K562 (cell line): Measurements from ENCODE around the gene ASIC1. TPM values are rescaled to one million over a fixed set of nuclear protein-coding genes. Genes with fewer than 3 reads are reported as not detected.
A peak's percentile ranks its signal among the peaks of the same experiment; 100 is the strongest.

ENCODE experiments used
- CREBBP ChIP-seq: IDR thresholded peaks from one replicate; pipeline ENCODE4 v1.6.1; 2012; ENCODE audit warnings: low read depth, mild to moderate bottlenecking, control low read depth, inconsistent platforms, low read length
- CREM ChIP-seq: IDR thresholded peaks from 2 replicates; pipeline ENCODE4 v1.6.1; 2014; ENCODE audit warnings: antibody characterized with exemption, low read depth
- DDX20 ChIP-seq: fragments of 450-650 bp; IDR thresholded peaks from 2 replicates; pipeline ENCODE4 v1.6.1; 2016; ENCODE audit warnings: missing genetic modification characterization, low read depth, mild to moderate bottlenecking, missing compliant biosample characterization, moderate library complexity
- ELF2 ChIP-seq: fragments of 250-450 bp; sonication (Bioruptor Pico); IDR thresholded peaks from 2 replicates; pipeline ENCODE4 v1.5.0; 2021; ENCODE audit warnings: mild to moderate bottlenecking
- ETV1 ChIP-seq: fragments of 450-650 bp; conservative IDR thresholded peaks from 2 replicates; pipeline ENCODE4 v1.6.1; 2016; ENCODE audit warnings: missing genetic modification characterization, control low read depth, low read depth, missing compliant biosample characterization
- FOS ChIP-seq: IDR thresholded peaks from 3 replicates; pipeline ENCODE4 v1.6.1; 2011; ENCODE audit not compliant: insufficient read length; ENCODE audit errors: extremely low read depth
- HDAC1 ChIP-seq, 2 experiments: fragments of 450-650 bp; IDR thresholded peaks; 2 replicates each; pipeline ENCODE4 v1.6.1; 2016 to 2017; ENCODE audit warnings: inconsistent platforms in 1 of 2, mild to moderate bottlenecking in 1 of 2, moderate library complexity in 1 of 2
- NONO ChIP-seq, 2 experiments: fragments of 200-400 bp in 1 of 2; fragments of 450-650 bp in 1 of 2; formaldehyde crosslinking in 1 of 2; IDR thresholded peaks; 2 replicates each; pipeline ENCODE4 v1.6.1; 2017; ENCODE audit warnings: low read depth in 2 of 2, mild to moderate bottlenecking in 2 of 2, moderate library complexity in 2 of 2, low read length in 1 of 2
- SMAD4 ChIP-seq: fragments of 250-450 bp; sonication (Bioruptor Pico); conservative IDR thresholded peaks from 2 replicates; pipeline ENCODE4 v1.8.0; 2021; ENCODE audit warnings: inconsistent platforms, mild to moderate bottlenecking, moderate library complexity
- ZNF224 ChIP-seq: sonication (generic); formaldehyde crosslinking; IDR thresholded peaks from 2 replicates; pipeline ENCODE4 v1.8.0; 2022; ENCODE audit warnings: mild to moderate bottlenecking, missing genetic modification reagents
- polyA plus RNA-seq, 8 experiments: library from polyadenylated mRNA; depleted of rRNA in 4 of 8; stranded (reverse) in 5 of 8; unstranded in 3 of 8; fragments of >200 nt; fragmentation: Nextera tagmentation in 2 of 8; fragmentation: Illumina TruSeq in 1 of 8; extraction: Ambion mirVana in 2 of 8; extraction: Trizol in 1 of 8; gene quantifications; 2 replicates each; pipeline versions ENCODE4 v1.2.1 to v1.2.3, GENCODE V29; 2011 to 2014; ENCODE audit warnings: inconsistent platforms in 1 of 8, missing spikeins in 1 of 8
- total RNA-seq, 7 experiments: library from RNA; depleted of rRNA in 6 of 7; stranded (reverse); fragments of >200 nt in 6 of 7; fragmentation: Illumina TruSeq in 2 of 7; extraction: Trizol in 2 of 7; gene quantifications; 2 replicates each; pipeline versions ENCODE4 v1.2.1 to v1.2.3, GENCODE V29; 2011 to 2021; ENCODE audit warnings: low replicate concordance in 1 of 7
- TF ChIP-seq, protein P1 (sequence below): fragments of 250-450 bp; sonication (Bioruptor Pico); IDR thresholded peaks from 2 replicates; pipeline ENCODE4 v1.4.0; 2020
- TF ChIP-seq, protein P2 (sequence below), 2 experiments: IDR thresholded peaks in 1 of 2; conservative IDR thresholded peaks in 1 of 2; 2 replicates each; pipeline ENCODE4 v1.6.1; 2016; ENCODE audit warnings: low read depth in 2 of 2, mild to moderate bottlenecking in 1 of 2, missing compliant biosample characterization in 1 of 2, missing genetic modification characterization in 1 of 2, moderate library complexity in 1 of 2
- TF ChIP-seq, protein P3 (sequence below): fragments of 200-800 bp; sonication (Bioruptor generic); IDR thresholded peaks from 2 replicates; pipeline ENCODE4 v1.6.1; 2016; ENCODE audit warnings: missing genetic modification characterization, missing compliant biosample characterization

ASIC1 gene
- total and polyA plus RNA-seq, 9 of the 15 experiments (the other 6 are each of a cell fraction or from before 2014, with no cell fraction given): 0.01 to 1.7 (median 0.45) TPM

DNA sequence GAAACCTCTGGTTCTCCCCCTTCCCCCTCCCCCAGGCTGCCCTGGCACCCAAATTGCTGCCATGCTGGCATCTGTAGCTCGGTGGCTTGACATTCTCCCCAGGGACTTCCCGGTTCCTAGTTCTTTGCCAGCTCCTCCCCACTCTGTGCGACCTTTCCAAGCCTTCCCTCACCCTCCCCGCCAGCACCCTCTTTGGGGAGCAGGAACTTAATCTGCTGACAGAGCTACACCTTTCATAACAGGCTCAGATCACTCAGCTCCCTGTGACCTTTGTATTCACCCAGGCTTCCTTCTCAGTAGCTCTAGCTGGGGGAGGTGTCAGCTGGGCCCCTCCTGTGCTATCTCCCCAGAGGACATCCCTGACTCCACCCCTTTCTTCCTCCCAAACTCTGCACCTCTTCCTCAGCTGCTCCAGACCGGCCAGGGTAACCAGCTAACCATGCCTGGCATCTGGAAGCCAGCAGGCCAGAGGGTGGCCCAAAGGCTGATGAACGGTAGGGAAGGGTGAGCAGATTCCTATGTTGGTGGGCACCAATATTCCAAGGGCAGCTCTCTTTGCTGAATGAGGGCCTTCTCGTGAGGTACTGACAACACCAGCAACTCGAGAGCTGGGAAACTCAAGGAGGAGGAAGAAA lies 52.8 kb downstream of the ASIC1 start (continued):
- TF ChIP-seq, protein P1, sequence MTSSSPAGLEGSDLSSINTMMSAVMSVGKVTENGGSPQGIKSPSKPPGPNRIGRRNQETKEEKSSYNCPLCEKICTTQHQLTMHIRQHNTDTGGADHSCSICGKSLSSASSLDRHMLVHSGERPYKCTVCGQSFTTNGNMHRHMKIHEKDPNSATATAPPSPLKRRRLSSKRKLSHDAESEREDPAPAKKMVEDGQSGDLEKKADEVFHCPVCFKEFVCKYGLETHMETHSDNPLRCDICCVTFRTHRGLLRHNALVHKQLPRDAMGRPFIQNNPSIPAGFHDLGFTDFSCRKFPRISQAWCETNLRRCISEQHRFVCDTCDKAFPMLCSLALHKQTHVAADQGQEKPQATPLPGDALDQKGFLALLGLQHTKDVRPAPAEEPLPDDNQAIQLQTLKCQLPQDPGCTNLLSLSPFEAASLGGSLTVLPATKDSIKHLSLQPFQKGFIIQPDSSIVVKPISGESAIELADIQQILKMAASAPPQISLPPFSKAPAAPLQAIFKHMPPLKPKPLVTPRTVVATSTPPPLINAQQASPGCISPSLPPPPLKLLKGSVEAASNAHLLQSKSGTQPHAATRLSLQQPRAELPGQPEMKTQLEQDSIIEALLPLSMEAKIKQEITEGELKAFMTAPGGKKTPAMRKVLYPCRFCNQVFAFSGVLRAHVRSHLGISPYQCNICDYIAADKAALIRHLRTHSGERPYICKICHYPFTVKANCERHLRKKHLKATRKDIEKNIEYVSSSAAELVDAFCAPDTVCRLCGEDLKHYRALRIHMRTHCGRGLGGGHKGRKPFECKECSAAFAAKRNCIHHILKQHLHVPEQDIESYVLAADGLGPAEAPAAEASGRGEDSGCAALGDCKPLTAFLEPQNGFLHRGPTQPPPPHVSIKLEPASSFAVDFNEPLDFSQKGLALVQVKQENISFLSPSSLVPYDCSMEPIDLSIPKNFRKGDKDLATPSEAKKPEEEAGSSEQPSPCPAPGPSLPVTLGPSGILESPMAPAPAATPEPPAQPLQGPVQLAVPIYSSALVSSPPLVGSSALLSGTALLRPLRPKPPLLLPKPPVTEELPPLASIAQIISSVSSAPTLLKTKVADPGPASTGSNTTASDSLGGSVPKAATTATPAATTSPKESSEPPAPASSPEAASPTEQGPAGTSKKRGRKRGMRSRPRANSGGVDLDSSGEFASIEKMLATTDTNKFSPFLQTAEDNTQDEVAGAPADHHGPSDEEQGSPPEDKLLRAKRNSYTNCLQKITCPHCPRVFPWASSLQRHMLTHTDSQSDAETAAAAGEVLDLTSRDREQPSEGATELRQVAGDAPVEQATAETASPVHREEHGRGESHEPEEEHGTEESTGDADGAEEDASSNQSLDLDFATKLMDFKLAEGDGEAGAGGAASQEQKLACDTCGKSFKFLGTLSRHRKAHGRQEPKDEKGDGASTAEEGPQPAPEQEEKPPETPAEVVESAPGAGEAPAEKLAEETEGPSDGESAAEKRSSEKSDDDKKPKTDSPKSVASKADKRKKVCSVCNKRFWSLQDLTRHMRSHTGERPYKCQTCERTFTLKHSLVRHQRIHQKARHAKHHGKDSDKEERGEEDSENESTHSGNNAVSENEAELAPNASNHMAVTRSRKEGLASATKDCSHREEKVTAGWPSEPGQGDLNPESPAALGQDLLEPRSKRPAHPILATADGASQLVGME: no peak
- 0 out of 4 replicates have a peak, but pooled peaks of 1 of the 2 experiments have one; percentile 36 for TF ChIP-seq HDAC1 (IDR thresholded peaks at IDR 0.05)
- TF ChIP-seq ELF2 (CRISPR knock-in tag): no peak
- TF ChIP-seq DDX20 (tag): no peak
- TF ChIP-seq CREBBP: no peak
- TF ChIP-seq NONO (IDR thresholded peaks at IDR 0.05; ENCODE audit: low read depth in 2 of 2, low read length in 1 of 2): no peak
- no peak for TF ChIP-seq FOS
- TF ChIP-seq, protein P2, sequence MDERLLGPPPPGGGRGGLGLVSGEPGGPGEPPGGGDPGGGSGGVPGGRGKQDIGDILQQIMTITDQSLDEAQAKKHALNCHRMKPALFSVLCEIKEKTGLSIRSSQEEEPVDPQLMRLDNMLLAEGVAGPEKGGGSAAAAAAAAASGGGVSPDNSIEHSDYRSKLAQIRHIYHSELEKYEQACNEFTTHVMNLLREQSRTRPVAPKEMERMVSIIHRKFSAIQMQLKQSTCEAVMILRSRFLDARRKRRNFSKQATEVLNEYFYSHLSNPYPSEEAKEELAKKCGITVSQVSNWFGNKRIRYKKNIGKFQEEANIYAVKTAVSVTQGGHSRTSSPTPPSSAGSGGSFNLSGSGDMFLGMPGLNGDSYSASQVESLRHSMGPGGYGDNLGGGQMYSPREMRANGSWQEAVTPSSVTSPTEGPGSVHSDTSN (CRISPR knock-in tag; IDR thresholded peaks at IDR 0.05; ENCODE audit: low read depth): no peak
- TF ChIP-seq, protein P2 (tag; conservative IDR thresholded peaks at IDR 0.05; ENCODE audit: low read depth): 0 out of 2 replicates have a peak, but pooled peaks have one; percentile 18
- TF ChIP-seq CREM: peak; percentile 7; the same call in 1 of the 2 replicates
- 0 out of 2 replicates have a peak, but pooled peaks have one; percentile 40 for TF ChIP-seq SMAD4 (CRISPR knock-in tag)
- 0 out of 2 replicates have a peak, but pooled peaks have one; percentile 24 for TF ChIP-seq ETV1 (tag)
- TF ChIP-seq ZNF224 (CRISPR knock-in tag): no peak
- TF ChIP-seq, protein P3, sequence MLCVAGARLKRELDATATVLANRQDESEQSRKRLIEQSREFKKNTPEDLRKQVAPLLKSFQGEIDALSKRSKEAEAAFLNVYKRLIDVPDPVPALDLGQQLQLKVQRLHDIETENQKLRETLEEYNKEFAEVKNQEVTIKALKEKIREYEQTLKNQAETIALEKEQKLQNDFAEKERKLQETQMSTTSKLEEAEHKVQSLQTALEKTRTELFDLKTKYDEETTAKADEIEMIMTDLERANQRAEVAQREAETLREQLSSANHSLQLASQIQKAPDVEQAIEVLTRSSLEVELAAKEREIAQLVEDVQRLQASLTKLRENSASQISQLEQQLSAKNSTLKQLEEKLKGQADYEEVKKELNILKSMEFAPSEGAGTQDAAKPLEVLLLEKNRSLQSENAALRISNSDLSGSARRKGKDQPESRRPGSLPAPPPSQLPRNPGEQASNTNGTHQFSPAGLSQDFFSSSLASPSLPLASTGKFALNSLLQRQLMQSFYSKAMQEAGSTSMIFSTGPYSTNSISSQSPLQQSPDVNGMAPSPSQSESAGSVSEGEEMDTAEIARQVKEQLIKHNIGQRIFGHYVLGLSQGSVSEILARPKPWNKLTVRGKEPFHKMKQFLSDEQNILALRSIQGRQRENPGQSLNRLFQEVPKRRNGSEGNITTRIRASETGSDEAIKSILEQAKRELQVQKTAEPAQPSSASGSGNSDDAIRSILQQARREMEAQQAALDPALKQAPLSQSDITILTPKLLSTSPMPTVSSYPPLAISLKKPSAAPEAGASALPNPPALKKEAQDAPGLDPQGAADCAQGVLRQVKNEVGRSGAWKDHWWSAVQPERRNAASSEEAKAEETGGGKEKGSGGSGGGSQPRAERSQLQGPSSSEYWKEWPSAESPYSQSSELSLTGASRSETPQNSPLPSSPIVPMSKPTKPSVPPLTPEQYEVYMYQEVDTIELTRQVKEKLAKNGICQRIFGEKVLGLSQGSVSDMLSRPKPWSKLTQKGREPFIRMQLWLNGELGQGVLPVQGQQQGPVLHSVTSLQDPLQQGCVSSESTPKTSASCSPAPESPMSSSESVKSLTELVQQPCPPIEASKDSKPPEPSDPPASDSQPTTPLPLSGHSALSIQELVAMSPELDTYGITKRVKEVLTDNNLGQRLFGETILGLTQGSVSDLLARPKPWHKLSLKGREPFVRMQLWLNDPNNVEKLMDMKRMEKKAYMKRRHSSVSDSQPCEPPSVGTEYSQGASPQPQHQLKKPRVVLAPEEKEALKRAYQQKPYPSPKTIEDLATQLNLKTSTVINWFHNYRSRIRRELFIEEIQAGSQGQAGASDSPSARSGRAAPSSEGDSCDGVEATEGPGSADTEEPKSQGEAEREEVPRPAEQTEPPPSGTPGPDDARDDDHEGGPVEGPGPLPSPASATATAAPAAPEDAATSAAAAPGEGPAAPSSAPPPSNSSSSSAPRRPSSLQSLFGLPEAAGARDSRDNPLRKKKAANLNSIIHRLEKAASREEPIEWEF (CRISPR knock-in tag): no peak
